Mucosa of gallbladder (tissue), 1 donor: ENCODE results near the gene SUPT3H. TPM values are rescaled to one million over a fixed set of nuclear protein-coding genes. Genes with fewer than 3 reads are reported as not detected.

Experiments
- DNase-seq: peaks from one replicate; pipeline ENCODE4 v3.0.0-alpha.2; 2020; ENCODE audit warnings: low spot score
- total RNA-seq: library from RNA; stranded (reverse); gene quantifications from one replicate; pipeline ENCODE4 v1.2.1, GENCODE V29; 2021
- donor health status: DM: no; HTN: no; CAD: no.

SUPT3H gene
- total RNA-seq, 1 donor from 2014 or later: 5.1 TPM

DNA sequence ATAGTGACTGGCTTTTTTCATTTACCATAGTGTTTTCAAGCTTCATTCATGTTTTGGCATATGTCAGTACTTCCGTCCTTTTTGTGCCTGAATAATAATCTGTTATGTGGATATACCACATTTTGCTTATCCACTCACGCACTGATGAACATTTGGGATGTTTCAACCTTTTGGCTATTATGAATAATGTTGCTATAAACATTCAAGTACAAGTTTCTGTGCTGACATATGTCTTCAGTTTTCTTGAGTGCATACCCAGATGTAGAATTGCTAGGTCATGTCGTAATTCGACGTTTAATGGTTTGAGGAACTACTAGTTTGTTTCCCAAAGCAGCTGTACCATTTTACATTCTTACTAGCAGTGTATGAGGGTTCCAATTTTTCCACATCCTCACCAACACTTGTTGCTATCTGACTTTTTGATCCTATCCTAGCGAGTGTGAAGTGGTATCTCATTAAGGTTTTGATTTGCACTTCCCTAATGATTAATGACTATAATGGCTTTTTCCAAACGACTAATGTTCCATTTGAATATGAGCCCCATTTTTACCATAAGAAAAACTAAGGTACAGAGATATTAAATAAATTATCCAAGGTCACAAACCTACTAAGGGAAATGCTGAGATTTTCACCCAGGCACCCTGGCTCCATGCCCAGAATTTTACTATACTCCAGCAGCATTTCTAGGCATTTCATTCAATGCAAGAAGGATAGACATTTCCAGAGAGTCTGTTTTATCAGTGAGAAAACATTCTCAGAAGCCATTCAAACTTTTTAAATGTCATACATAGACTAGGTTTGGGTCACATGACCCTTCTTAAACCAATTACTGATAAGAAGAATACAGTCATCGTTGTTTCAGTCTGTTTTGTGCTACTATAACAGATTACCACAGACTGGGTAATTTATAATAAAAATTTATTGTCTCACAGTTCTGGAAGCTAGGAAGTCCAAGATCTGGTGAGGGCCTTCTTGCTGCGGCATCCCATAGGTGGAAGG is 120.7 kb downstream of the SUPT3H start:
- no peak for DNase-seq

- DNase-seq: no peak
Measured at GRCh38 chr6:45255434-45255833, 122.3 kb downstream of the SUPT3H start.

DNA sequence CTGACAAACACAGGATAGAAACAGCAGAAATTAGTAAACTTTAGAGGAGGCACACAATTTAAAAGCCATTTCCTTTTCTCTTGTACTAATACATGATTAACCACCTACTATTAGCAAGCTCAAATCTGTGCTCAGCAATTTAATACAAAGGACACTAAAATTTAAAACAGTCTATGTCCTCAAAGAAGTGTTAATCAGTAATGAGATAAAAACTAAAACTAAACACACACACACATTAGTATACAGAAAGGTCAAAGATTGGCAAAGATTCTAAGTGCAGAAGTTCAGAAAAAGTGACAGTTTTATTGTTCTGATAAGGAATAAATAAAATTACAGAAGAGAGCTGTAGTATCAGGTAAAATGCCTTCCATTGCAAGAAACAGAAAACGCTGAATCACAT is 123.5 kb downstream of the SUPT3H start:
- DNase-seq: no peak

DNA sequence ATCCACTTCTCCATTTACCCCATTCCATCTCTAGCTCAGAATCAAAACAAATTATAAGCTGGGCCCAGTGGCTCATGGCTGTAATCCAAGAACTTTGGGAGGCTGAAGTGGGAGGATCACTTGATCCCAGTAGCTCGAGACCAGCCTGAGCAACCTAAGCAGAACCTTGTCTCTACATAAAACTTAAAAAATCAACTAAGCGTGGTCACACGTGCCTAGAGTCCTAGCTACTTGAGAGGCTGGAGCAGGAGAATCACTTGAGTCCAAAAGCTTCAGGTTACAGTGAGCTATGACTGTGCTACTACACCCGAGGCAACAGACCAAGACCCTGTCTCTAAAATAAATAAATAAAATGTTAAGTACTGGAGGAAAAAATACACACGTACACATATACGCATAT is 124.3 kb downstream of the SUPT3H start:
- no peak for DNase-seq

DNA sequence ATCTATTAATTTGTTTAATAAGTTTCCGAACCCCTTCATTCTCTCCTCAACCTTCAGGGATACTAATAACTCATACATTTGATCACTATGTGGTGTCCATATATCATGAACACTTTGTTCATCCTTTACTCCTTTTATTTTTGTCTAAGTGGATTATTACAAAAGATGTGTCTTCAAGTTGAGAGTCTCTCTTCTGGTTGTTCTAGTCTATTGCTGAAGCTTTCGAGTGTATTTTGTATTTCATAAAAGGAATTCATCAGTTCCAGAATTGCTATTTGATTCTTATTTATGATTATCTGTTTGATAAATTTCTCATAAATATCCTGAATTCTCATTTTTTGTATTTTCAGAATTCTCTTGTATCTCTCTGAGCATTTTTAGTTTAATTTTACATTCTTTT is 146.1 kb downstream of the SUPT3H start:
- no peak for DNase-seq

GRCh38 chr6:45229416-45229815 is 148.3 kb downstream of the SUPT3H start:
- DNase-seq: no peak

DNA sequence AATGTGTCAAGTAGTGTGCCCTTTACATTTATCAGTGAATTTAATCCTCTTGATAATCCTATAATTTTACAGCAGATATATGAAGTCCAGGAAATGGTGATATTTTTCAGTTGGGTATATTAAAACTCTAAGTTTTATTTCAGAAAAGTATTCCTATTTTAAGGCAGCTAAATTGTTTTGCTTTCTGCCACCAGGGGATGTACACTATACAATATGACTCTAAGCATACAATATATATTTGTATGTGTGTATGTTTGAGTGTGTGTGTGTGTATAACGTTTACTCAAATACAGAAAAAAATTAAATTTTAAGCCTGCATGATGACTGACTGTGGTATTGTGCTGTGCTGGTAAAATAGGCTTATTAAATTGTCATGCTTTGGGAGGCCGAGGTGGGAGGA is 151.7 kb downstream of the SUPT3H start:
- DNase-seq: no peak

DNA sequence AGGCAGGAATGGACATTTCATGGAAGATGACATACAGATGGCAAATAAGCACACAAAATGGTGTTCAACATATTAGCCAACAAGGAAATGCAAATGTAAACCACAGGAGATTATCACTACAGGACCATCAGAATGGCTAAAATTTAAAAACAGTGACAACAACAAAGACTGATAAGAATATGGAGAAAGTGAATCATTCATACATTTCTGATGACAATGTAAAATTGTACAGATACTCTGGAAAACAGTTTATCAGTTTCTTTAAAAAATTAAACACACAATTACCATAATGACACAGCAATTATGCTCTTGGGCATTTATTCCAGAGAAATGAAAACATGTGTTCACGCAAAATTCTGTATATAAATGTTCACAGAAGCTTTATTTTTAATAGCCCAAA is 155.4 kb downstream of the SUPT3H start:
- no peak for DNase-seq

DNA sequence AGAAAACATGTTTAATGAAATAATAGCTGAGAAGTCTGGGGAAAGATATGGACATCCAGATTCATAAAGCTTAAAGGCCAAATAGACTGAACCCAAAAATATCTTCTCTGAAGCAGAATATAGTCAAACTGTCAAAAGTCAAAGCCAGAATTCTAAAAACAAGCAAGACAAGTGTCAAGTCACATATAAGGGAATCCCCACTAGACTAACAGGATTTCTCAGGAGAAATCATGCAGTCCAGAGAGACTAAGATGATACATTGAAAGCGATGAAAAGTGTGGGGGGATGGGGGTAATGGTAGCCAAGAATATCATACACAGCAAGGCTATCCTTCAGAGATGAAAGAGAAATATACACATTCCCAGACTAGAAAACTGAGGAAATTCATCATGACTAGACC is 162.0 kb downstream of the SUPT3H start:
- DNase-seq: no peak

- DNase-seq: no peak
Measured at GRCh38 chr6:45212976-45213375, 164.8 kb downstream of the SUPT3H start.

- DNase-seq: no peak
Measured at GRCh38 chr6:45209762-45210161, 168.0 kb downstream of the SUPT3H start.

DNA sequence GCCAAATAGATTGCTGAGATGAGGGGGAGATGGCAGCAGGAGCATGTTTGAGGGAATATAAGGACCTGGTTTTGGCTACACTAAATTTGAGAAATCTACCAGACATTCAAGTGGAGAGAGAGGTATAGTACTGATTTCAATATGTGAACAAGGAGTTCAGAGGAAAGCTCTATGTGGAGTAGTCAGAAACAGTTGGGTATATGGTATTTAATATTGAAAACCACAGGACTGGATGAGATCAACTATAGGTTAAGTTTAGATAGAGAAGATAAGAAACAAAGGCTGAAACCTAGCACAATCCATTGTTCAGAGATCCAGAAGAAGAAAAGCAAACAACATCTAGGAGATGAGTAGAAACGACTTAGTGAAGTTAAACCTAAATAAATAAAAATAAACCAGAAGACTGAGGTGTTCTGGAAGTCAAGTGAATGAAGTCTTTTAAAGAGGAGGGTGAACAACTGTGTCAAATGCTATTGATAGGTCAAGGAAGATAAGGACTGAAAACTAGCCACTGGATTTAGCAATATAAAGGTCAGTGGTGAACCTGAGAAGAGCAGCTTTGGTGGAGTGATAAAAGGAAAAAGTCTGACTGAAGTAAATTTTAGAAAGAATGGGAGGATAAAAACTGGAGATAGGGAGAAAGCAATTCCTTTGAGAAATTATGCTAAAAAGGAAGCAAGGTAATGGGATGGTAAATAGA is 170.8 kb downstream of the SUPT3H start:
- no peak for DNase-seq

DNA sequence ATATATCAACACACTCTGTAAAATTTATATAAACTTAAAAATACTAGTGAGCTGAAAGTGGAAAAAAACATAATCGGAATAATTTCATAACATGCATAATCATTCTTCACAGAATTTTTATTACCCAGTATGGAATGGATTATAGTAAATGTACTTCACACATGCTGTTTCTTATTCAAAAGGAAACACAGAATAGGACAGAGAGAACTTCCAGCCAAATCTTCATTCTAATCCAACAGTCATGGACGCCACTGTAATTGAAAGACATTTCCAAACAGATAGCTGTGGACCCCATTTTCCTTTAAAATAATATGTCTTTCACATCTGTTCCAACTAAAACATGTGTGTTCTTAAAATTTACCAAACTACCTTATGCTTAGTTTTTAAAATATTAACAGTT is 176.2 kb downstream of the SUPT3H start:
- no peak for DNase-seq

DNA sequence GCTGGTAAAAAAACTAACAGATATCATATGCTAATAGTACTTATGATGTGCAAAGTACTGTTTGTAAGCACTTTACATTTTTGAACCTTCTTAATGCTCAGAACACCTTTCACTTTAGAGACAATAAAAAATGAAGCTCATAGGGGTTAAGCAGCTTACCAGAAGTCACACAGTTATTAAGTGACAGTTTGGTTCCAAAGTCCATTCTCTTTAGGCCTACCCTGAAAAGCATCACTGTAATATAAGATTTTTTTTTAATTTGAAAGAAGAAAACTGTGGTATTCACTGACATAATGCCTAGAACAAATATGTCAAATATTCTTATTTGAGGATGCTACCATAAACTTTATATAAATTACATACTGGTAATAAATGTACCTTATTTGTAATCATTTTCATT is 177.2 kb downstream of the SUPT3H start:
- DNase-seq: no peak

- no peak for DNase-seq
Measured at GRCh38 chr6:45199554-45199953, 178.2 kb downstream of the SUPT3H start.

GRCh38 chr6:45196121-45196520 is 181.6 kb downstream of the SUPT3H start:
- DNase-seq: no peak

DNA sequence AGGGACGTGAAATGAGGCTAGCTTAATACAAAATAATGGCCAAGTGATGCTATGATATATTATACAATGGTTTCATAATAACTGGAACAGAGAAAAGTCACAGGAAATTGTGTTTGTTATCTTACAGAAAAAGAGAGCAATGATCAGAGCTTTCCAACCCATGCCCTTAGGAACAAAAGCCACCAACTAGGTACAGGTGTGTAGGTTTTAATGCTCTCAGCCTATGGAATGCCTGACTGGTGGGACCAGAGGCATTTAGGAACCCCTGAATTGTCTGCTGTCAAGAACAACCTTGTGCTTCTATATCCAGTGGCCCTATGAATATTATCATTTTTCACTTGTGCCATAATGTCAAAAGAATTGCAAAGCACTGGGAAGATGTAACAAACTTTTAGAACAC is 182.6 kb downstream of the SUPT3H start:
- no peak for DNase-seq

- DNase-seq: no peak
Measured at GRCh38 chr6:45192556-45192955, 185.2 kb downstream of the SUPT3H start.

DNA sequence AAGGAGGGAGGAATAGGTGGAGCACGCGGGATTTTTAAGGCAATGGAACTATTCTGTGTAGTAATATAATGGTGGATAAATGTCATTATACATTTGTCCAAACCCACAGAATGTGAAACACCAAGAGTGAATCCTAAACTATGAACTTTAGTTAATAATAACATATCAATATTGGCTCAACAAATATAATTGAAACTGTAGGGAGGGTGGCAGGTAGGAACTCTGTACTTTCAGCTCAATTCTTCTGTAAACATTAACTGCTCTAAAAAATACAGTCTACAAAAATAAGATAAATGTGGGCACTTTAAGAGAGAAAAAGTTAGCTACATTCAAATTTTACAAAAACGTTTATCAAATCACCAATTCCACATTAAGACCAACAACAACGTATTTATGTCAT is 186.3 kb downstream of the SUPT3H start:
- no peak for DNase-seq

- no peak for DNase-seq
Measured at GRCh38 chr6:45187836-45188235, 189.9 kb downstream of the SUPT3H start.

- no peak for DNase-seq
Measured at GRCh38 chr6:45185403-45186251, 192.1 kb downstream of the SUPT3H start.

- no peak for DNase-seq
Measured at GRCh38 chr6:45184937-45185336, 192.8 kb downstream of the SUPT3H start.
